Gastrocnemius medialis (tissue), 4 donors: ENCODE measurements around the gene MYO1D. TPM values are rescaled to one million over a fixed set of nuclear protein-coding genes. Genes with fewer than 3 reads are reported as not detected.
"Not testable (repeated sequence)": the region's sequence is repeated elsewhere in the genome, so short reads cannot be mapped to it uniquely, and the experiment has no call there.

ENCODE experiments used
- ATAC-seq, 2 donors: fragments of 150-250 bp; one replicate each; pipeline ENCODE4 v1.9.1; 2016
- DNase-seq, 2 donors: peaks; one replicate each; pipeline ENCODE4 v3.0.0-alpha.2; 2019
- H3K27ac ChIP-seq, 4 donors: fragments of 200-600 bp; sonication (generic); 1 replicate in 1 of 4; 2 replicates in 3 of 4; pipeline ENCODE4 v1.5.1; 2016 to 2018; ENCODE audit warnings: mild to moderate bottlenecking in 2 of 4, moderate library complexity in 1 of 4
- H3K27me3 ChIP-seq, 3 donors: fragments of 200-600 bp; sonication (generic) in 2 of 3; 1 replicate in 1 of 3; 2 replicates in 2 of 3; pipeline versions ENCODE4 v1.5.1 to v1.6.0; 2016 to 2019; ENCODE audit warnings: mild to moderate bottlenecking in 1 of 3, moderate library complexity in 1 of 3
- H3K36me3 ChIP-seq, 2 donors: fragments of 200-600 bp; sonication (generic) in 1 of 2; one replicate each; pipeline ENCODE4 v1.5.1; 2017 to 2018
- H3K4me1 ChIP-seq, 2 donors: fragments of 200-600 bp; sonication (generic) in 1 of 2; one replicate each; pipeline ENCODE4 v1.5.1; 2016 to 2017; ENCODE audit warnings: mild to moderate bottlenecking in 2 of 2
- H3K4me3 ChIP-seq, 4 donors: fragments of 200-600 bp; sonication (generic) in 3 of 4; 1 replicate in 1 of 4; 2 replicates in 3 of 4; pipeline ENCODE4 v1.5.1; 2016 to 2019; ENCODE audit warnings: mild to moderate bottlenecking in 2 of 4
- H3K9me3 ChIP-seq, 3 donors: fragments of 200-600 bp; sonication (generic) in 2 of 3; 1 replicate in 1 of 3; 2 replicates in 2 of 3; pipeline ENCODE4 v1.5.1; 2016 to 2019
- POLR2A ChIP-seq, 2 donors: fragments of 450-650 bp; IDR thresholded peaks; one replicate each; pipeline ENCODE4 v1.6.1; 2017; ENCODE audit warnings: antibody characterized with exemption in 2 of 2, mild to moderate bottlenecking in 2 of 2, moderate library complexity in 2 of 2
- in situ Hi-C, 4 donors: fragments of 200-750 bp; cut with MboI; loops; one replicate each; pipeline versions ENCODE4 v1.15.0 to v1.8.0; 2017; ENCODE audit warnings: low sequenced_read_pairs in 4 of 4
- intact Hi-C: fragments of 100-400 bp; cut with DNase I; formaldehyde crosslinking; loops from one replicate; pipeline ENCODE4 v1.15.1; 2023; ENCODE audit warnings: low total_unique reads
- total RNA-seq, 4 donors: library from RNA; depleted of rRNA; stranded (reverse); fragments of >200 nt; gene quantifications; one replicate each; pipeline versions ENCODE4 v1.1.0 to v1.2.3, GENCODE V29; 2016
- TF ChIP-seq, protein P1 (sequence below), 5 experiments: fragments of 450-650 bp in 3 of 5; fragments of 200-600 bp in 2 of 5; sonication (generic) in 2 of 5; IDR thresholded peaks in 4 of 5; conservative IDR thresholded peaks in 1 of 5; 1 replicate in 4 of 5; 2 replicates in 1 of 5; pipeline ENCODE4 v1.5.1; 2016 to 2019; ENCODE audit warnings: antibody characterized with exemption in 5 of 5, mild to moderate bottlenecking in 3 of 5, moderate library complexity in 3 of 5

Gene MYO1D
- total RNA-seq, 4 donors from 2014 or later, result 5.8 to 20.1 (median 7.8) TPM

DNA sequence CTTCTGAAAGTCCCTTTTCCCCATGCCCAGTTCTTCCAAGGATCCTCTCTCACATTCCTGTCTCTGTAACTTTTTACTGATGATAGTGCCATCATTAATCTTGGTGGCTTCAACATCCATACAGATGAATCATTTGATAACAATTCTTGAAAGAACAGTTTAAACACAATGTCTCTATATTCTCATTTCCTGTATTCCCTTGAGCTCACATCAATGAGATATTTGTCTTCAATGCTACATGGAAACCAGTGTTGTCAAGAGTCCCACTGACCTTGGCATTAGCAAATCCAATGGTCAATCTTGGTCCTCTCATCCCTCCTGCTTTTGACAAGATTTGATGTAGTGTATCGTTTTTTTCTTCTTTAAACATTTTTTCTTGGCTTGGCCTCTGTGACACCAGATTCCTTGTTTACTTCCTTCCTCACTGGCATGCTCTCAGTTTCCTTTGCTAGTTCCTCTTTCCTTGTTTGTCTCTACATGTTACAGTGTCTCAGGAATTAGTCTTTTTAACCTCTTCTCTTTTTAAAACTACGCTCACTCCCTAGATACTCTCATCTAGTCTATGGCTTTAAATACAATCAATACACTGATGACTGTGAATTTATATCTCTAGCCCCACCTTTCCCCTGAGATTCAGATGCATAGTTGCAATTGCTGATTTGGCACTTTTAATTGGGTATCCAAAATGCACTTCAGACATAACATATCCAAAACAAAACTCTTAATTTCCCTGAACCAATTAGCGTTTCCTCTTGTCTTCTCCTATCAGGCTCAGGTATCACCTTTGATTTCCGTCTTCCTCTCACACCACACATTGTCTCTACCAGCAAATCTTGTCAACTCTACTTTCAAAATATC lies 134.0 kb downstream of the MYO1D start:
- H3K27me3 ChIP-seq, result no peaks in the 10 kb centered on the region
- H3K27ac ChIP-seq, result no peak overlapping the region
- no peaks in the 10 kb centered on the region for H3K9me3 ChIP-seq
- TF ChIP-seq, protein P1, sequence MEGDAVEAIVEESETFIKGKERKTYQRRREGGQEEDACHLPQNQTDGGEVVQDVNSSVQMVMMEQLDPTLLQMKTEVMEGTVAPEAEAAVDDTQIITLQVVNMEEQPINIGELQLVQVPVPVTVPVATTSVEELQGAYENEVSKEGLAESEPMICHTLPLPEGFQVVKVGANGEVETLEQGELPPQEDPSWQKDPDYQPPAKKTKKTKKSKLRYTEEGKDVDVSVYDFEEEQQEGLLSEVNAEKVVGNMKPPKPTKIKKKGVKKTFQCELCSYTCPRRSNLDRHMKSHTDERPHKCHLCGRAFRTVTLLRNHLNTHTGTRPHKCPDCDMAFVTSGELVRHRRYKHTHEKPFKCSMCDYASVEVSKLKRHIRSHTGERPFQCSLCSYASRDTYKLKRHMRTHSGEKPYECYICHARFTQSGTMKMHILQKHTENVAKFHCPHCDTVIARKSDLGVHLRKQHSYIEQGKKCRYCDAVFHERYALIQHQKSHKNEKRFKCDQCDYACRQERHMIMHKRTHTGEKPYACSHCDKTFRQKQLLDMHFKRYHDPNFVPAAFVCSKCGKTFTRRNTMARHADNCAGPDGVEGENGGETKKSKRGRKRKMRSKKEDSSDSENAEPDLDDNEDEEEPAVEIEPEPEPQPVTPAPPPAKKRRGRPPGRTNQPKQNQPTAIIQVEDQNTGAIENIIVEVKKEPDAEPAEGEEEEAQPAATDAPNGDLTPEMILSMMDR (IDR thresholded peaks at IDR 0.05 in 4 of 5, conservative IDR thresholded peaks at IDR 0.05 in 1 of 5), result no peak
- no peak for TF ChIP-seq POLR2A (IDR thresholded peaks at IDR 0.05)
- no peak for ATAC-seq
- no peak overlapping the region for H3K4me3 ChIP-seq
- intact Hi-C loops, result no loop called here
- H3K4me1 ChIP-seq, result no peaks in the 10 kb centered on the region
- in situ Hi-C loops, result no loop called here
- no peak for DNase-seq
- no peaks in the 10 kb centered on the region for H3K36me3 ChIP-seq

DNA sequence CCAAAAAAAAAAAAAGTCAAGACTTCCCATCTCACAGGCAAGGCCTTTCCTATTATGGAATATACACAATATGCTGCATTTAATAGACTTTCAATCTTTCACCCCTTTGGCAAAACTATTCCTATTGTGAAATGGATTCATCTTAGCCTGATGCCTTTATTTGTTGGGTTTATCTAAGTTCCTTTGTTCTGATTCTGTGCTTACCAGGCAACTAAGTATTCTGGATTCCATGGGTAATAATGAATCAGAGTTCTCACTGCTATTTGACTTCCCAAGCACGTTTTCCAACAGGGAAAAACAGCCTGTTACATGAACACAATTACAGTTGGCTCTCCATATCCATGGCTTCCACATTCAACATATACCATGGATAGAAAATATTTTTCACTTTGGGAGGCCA lies 135.5 kb downstream of the MYO1D start:
- no peaks in the 10 kb centered on the region for H3K27me3 ChIP-seq
- intact Hi-C loops (no loop called here), in situ Hi-C loops (no loop called here)
- TF ChIP-seq, protein P1 (IDR thresholded peaks at IDR 0.05 in 4 of 5, conservative IDR thresholded peaks at IDR 0.05 in 1 of 5), result no peak
- TF ChIP-seq POLR2A (IDR thresholded peaks at IDR 0.05), result no peak
- no peak overlapping the region for H3K4me3 ChIP-seq
- DNase-seq, result no peak
- ATAC-seq, result no peak
- no peak overlapping the region for H3K27ac ChIP-seq
- H3K4me1 ChIP-seq, result no peaks in the 10 kb centered on the region
- no peaks in the 10 kb centered on the region for H3K9me3 ChIP-seq
- no peaks in the 10 kb centered on the region for H3K36me3 ChIP-seq

DNA sequence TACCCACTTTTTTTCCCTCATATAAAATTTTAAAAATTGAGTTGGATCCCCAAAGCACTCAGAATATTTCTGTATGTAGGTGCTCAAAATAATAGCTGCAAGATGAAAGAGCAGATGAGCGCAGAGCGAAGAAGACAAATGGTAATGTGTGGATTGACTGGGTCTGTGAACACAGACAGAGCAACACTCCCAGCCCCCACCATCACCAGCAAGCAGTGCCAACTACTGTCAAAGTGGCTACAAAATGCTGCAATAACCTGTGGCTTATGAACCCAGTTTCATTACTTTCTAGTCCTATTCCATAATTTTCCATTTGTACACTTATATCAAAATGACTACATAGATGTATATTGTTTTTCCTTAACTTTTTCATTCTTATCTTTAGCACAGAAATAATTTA lies 137.2 kb downstream of the MYO1D start:
- intact Hi-C loops, result no loop called here
- in situ Hi-C loops, result no loop called here

DNA sequence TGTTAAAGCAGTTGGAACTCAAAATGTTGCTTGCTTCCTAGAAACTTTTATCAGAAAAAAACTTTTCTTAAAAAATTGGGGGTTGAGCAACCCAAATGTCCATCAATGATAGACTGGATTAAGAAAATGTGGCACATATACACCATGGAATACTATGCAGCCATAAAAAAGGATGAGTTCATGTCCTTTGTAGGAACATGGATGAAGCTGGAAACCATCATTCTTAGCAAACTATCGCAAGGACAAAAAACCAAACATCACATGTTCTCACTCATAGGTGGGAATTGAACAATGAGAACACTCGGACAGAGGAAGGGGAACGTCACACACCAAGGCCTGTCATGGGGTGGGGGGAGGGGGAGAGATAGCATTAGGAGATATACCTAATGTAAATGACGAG lies 137.8 kb downstream of the MYO1D start:
- ATAC-seq, DNase-seq, H3K4me3 ChIP-seq, H3K36me3 ChIP-seq, H3K4me1 ChIP-seq, in situ Hi-C loops, H3K27me3 ChIP-seq, intact Hi-C loops, H3K27ac ChIP-seq, H3K9me3 ChIP-seq: not testable (repeated sequence)

More for the DNA sequence above, 137.2 kb downstream of the MYO1D start:
- Histone ChIP-seq H3K4me3 (no peak overlapping the region), H3K36me3 (no peaks in the 10 kb centered on the region), H3K27ac (no peak overlapping the region), H3K9me3 (no peaks in the 10 kb centered on the region), H3K4me1 (no peaks in the 10 kb centered on the region), H3K27me3 (no peaks in the 10 kb centered on the region)
- TF ChIP-seq, protein P1 (IDR thresholded peaks at IDR 0.05 in 4 of 5, conservative IDR thresholded peaks at IDR 0.05 in 1 of 5), result no peak
- TF ChIP-seq POLR2A (IDR thresholded peaks at IDR 0.05), result no peak
- no peak for DNase-seq
- no peak for ATAC-seq

DNA sequence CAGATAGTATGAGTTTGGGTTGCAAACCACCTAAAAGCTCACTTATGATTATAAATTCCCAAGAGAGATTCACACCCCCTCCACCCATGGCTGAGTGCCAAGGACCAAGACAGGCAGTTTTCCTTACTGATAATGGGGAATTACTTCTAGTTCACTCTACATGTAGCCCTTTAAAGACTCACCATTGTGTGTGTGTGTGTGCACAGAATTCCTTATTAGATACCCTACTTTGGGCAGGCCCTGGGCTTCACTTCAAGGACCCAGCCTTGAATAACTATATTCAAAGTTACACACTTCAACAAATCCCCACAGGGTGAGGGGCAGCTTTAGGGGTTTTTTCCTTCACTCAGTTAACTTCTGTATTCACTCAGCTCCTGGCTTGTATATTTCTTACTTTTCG lies 143.5 kb downstream of the MYO1D start:
- H3K27me3 ChIP-seq, result no peaks in the 10 kb centered on the region
- no peak overlapping the region for H3K4me3 ChIP-seq
- H3K36me3 ChIP-seq, result no peaks in the 10 kb centered on the region
- intact Hi-C loops, result no loop called here
- no peaks in the 10 kb centered on the region for H3K4me1 ChIP-seq
- H3K9me3 ChIP-seq, result no peaks in the 10 kb centered on the region
- in situ Hi-C loops, result no loop called here
- TF ChIP-seq, protein P1 (IDR thresholded peaks at IDR 0.05 in 4 of 5, conservative IDR thresholded peaks at IDR 0.05 in 1 of 5), result no peak
- no peak for TF ChIP-seq POLR2A (IDR thresholded peaks at IDR 0.05)
- no peak for ATAC-seq
- no peak overlapping the region for H3K27ac ChIP-seq
- DNase-seq, result no peak
